SK-N-SH (cell line): ENCODE data around the gene SEMA4D. TPM values are rescaled to one million over a fixed set of nuclear protein-coding genes. Genes with fewer than 3 reads are reported as not detected.

Experiments
- CTCF ChIA-PET: fragments of 300-600, 350-600 bp; formaldehyde crosslinking; extraction: SDS; loops from one replicate; lab custom pipeline; 2021; lab: Yijun Ruan, JAX
- POLR2A ChIA-PET: fragments of 350-600 bp; sonication (Branson Sonifier 250); formaldehyde crosslinking; extraction: SDS; loops from one replicate; lab custom pipeline; 2020; ENCODE audit warnings: antibody characterized with exemption, inconsistent platforms; lab: Yijun Ruan, JAX
- DNase-seq: peaks from one replicate; pipeline ENCODE4 v3.0.0; 2012
- H2AFZ ChIP-seq: fragments of 200-600 bp; sonication (generic); 2 replicates; pipeline ENCODE4 v1.8.1; 2016; ENCODE audit warnings: antibody characterized with exemption, mild to moderate bottlenecking, low read depth
- H3F3A ChIP-seq: fragments of 200-600 bp; sonication (generic); replicated peaks from 2 replicates; pipeline ENCODE3; 2016; ENCODE audit warnings: antibody characterized with exemption, mild to moderate bottlenecking; ENCODE audit not compliant: insufficient read depth
- H3K27ac ChIP-seq, 2 experiments: fragments of 200-500 bp in 1 of 2; fragments of 200-600 bp in 1 of 2; sonication (Bioruptor generic) in 1 of 2; sonication (generic), shearing (Covaris generic) in 1 of 2; 2 replicates each; pipeline versions ENCODE4 v1.5.1 to v1.6.1; 2014 to 2016; ENCODE audit warnings: low read depth in 2 of 2, inconsistent platforms in 1 of 2, low read length in 1 of 2, mild to moderate bottlenecking in 1 of 2, mixed read lengths in 1 of 2
- H3K27me3 ChIP-seq: fragments of 200-600 bp; sonication (generic), shearing (Covaris generic); 2 replicates; pipeline ENCODE4 v1.6.1; 2016; ENCODE audit warnings: mixed run types; ENCODE audit not compliant: insufficient read depth
- H3K36me3 ChIP-seq, 2 experiments: fragments of 200-500 bp in 1 of 2; fragments of 200-600 bp in 1 of 2; sonication (Bioruptor generic) in 1 of 2; sonication (generic) in 1 of 2; replicated peaks in 1 of 2; 2 replicates each; pipeline versions ENCODE3 to v1.5.1; 2014 to 2016; ENCODE audit warnings: low read length in 1 of 2, mild to moderate bottlenecking in 1 of 2; ENCODE audit not compliant: insufficient read depth in 2 of 2, control insufficient read depth in 1 of 2
- H3K4me1 ChIP-seq, 2 experiments: fragments of 200-500 bp in 1 of 2; fragments of 200-600 bp in 1 of 2; sonication (Bioruptor generic) in 1 of 2; sonication (generic), shearing (Covaris generic) in 1 of 2; 2 replicates each; pipeline versions ENCODE4 v1.5.1 to v1.6.1; 2014 to 2016; ENCODE audit warnings: low read depth in 1 of 2, low read length in 1 of 2, mixed run types in 1 of 2; ENCODE audit not compliant: insufficient read depth in 2 of 2, control insufficient read depth in 1 of 2
- H3K4me2 ChIP-seq: fragments of 200-600 bp; sonication (generic), shearing (Covaris generic); 2 replicates; pipeline ENCODE4 v1.6.1; 2017; ENCODE audit warnings: mixed run types
- H3K4me3 ChIP-seq, 2 experiments: fragments of 200-500 bp in 1 of 2; fragments of 200-600 bp in 1 of 2; sonication (Bioruptor generic) in 1 of 2; sonication (generic), shearing (Covaris generic) in 1 of 2; 2 replicates each; pipeline versions ENCODE4 v1.5.1 to v1.8.1; 2014 to 2016; ENCODE audit warnings: low read depth in 2 of 2, inconsistent platforms in 1 of 2, low read length in 1 of 2, mild to moderate bottlenecking in 1 of 2, mixed read lengths in 1 of 2, moderate library complexity in 1 of 2
- H3K79me2 ChIP-seq: fragments of 200-600 bp; sonication (generic); 2 replicates; pipeline ENCODE4 v1.8.1; 2017; ENCODE audit warnings: mild to moderate bottlenecking; ENCODE audit not compliant: insufficient read depth
- H3K9ac ChIP-seq: fragments of 200-600 bp; sonication (generic); 2 replicates; pipeline ENCODE4 v1.6.1; 2017; ENCODE audit warnings: mixed run types
- H3K9me2 ChIP-seq: fragments of 200-600 bp; sonication (generic); 2 replicates; pipeline ENCODE4 v1.6.1; 2017; ENCODE audit warnings: mixed run types
- H3K9me3 ChIP-seq: fragments of 200-600 bp; sonication (generic); 2 replicates; pipeline ENCODE4 v1.6.1; 2017; ENCODE audit warnings: mixed run types, mild to moderate bottlenecking, moderate library complexity
- H4K20me1 ChIP-seq: fragments of 200-600 bp; sonication (generic); 2 replicates; pipeline ENCODE4 v1.6.1; 2017; ENCODE audit warnings: mild to moderate bottlenecking, mixed run types; ENCODE audit not compliant: insufficient read depth
- CHD2 ChIP-seq: fragments of 150-350 bp; IDR thresholded peaks from 2 replicates; pipeline ENCODE4 v1.6.1; 2018; ENCODE audit warnings: low read length; ENCODE audit not compliant: partially characterized antibody
- ELF1 ChIP-seq: IDR thresholded peaks from 2 replicates; pipeline ENCODE4 v1.4.0; 2012
- EP300 ChIP-seq, 2 experiments: IDR thresholded peaks; 2 replicates each; pipeline versions ENCODE4 v1.4.0 to v1.6.1; 2012; ENCODE audit warnings: borderline replicate concordance in 1 of 2, low read depth in 1 of 2, low read length in 1 of 2
- EZH2phosphoT487 ChIP-seq: fragments of 200-600 bp; sonication (generic); IDR thresholded peaks from 2 replicates; pipeline ENCODE4 v1.6.1; 2017; ENCODE audit warnings: low read depth, mixed run types, mild to moderate bottlenecking, antibody characterized with exemption, moderate library complexity, borderline replicate concordance
- FOXM1 ChIP-seq: IDR thresholded peaks from 2 replicates; pipeline ENCODE4 v1.4.0; 2012; ENCODE audit warnings: low read depth, mild to moderate bottlenecking
- GABPA ChIP-seq: IDR thresholded peaks from 2 replicates; pipeline ENCODE4 v1.4.0; 2012; ENCODE audit warnings: low read depth, mild to moderate bottlenecking
- GATA2 ChIP-seq: sonication (generic); formaldehyde crosslinking; IDR thresholded peaks from 2 replicates; pipeline ENCODE4 v1.5.0; 2020; ENCODE audit warnings: mild to moderate bottlenecking, missing genetic modification reagents
- JUND ChIP-seq: IDR thresholded peaks from 2 replicates; pipeline ENCODE4 v1.4.0; 2012
- MEF2A ChIP-seq: IDR thresholded peaks from 2 replicates; pipeline ENCODE4 v1.4.0; 2012; ENCODE audit warnings: low read depth, borderline replicate concordance
- NRF1 ChIP-seq: IDR thresholded peaks from 2 replicates; pipeline ENCODE4 v1.6.1; 2012; ENCODE audit warnings: low read depth, mild to moderate bottlenecking, low read length
- POLR2AphosphoS5 ChIP-seq: IDR thresholded peaks from 2 replicates; pipeline ENCODE4 v1.6.1; 2012; ENCODE audit warnings: low read depth, low read length
- RAD21 ChIP-seq: IDR thresholded peaks from 2 replicates; pipeline ENCODE4 v1.6.1; 2012; ENCODE audit warnings: mild to moderate bottlenecking, low read length
- REST ChIP-seq: IDR thresholded peaks from 2 replicates; pipeline ENCODE4 v1.6.1; 2012; ENCODE audit warnings: mild to moderate bottlenecking, low read depth, low read length, moderate library complexity
- RFX5 ChIP-seq: IDR thresholded peaks from 2 replicates; pipeline ENCODE4 v1.6.1; 2012; ENCODE audit warnings: mild to moderate bottlenecking, improper control_type of control experiment, low read length
- RXRA ChIP-seq: IDR thresholded peaks from 2 replicates; pipeline ENCODE4 v1.4.0; 2012; ENCODE audit warnings: low read depth, mild to moderate bottlenecking, borderline replicate concordance
- TCF12 ChIP-seq: IDR thresholded peaks from 2 replicates; pipeline ENCODE4 v1.4.0; 2012
- TEAD4 ChIP-seq: IDR thresholded peaks from 2 replicates; pipeline ENCODE4 v1.4.0; 2012; ENCODE audit warnings: mild to moderate bottlenecking, borderline replicate concordance; ENCODE audit not compliant: insufficient read depth
- USF2 ChIP-seq: fragments of 150-350 bp; IDR thresholded peaks from 2 replicates; pipeline ENCODE4 v1.6.1; 2017; ENCODE audit warnings: antibody characterized with exemption, low read length, low read depth, borderline replicate concordance
- YY1 ChIP-seq: IDR thresholded peaks from 2 replicates; pipeline ENCODE4 v1.4.0; 2012; ENCODE audit warnings: low read depth, mild to moderate bottlenecking
- WGBS: methylation state at CpG from one replicate; pipeline ENCODE4 v1.1.6; 2017; ENCODE audit warnings: low lambda C conversion rate; 5-methylcytosine and 5-hydroxymethylcytosine counted together
- polyA plus RNA-seq, 3 experiments: library from polyadenylated mRNA; depleted of rRNA; stranded (reverse); fragments of >200 nt; gene quantifications; 2 replicates each; pipeline ENCODE4 v1.2.3, GENCODE V29; 2012
- TF ChIP-seq, protein P1 (sequence below): IDR thresholded peaks from 2 replicates; pipeline ENCODE4; 2012
- TF ChIP-seq, protein P2 (sequence below): IDR thresholded peaks from 2 replicates; pipeline ENCODE4 v1.4.0; 2012; ENCODE audit warnings: low read depth

SEMA4D gene
- polyA plus RNA-seq, 1 of the 3 experiments (the other 2 are of a cell fraction), result 4.8 TPM

DNA sequence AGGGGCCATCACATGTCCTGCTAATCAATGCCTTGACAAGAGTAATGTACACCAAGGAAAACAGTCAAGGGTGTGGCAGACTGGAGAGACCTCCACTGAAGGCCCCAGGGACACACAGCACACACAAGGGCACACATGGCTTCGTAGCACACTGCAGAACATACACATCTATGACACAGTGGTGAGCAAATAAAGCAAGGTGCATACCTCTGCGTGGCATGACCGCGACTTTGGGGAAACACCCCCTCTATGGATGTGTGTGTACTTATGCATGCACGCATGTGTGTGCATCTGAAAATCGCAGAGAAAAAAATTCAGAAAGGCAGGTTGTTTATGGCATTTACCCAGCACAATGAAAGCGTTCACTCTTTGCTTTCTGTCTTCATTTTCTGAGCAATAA is 20.5 kb downstream of the SEMA4D start (continued):
- TF ChIP-seq NRF1, result no peak
- TF ChIP-seq RXRA, result no peak

- Histone ChIP-seq H3F3A (peaks cover 11% of the 10 kb centered on the region), H3K9ac (no peak overlapping the region), H4K20me1 (no peaks in the 10 kb centered on the region), H3K27ac (no peak overlapping the region), H2AFZ (no peak overlapping the region), H3K9me2 (no peaks in the 10 kb centered on the region), H3K79me2 (no peaks in the 10 kb centered on the region), H3K9me3 (no peaks in the 10 kb centered on the region), H3K4me1 (peaks cover 5 to 35% of the 10 kb centered on the region in 2 experiments; a peak in 2 of 4 replicates), H3K27me3 (no peaks in the 10 kb centered on the region), H3K4me3 (no peak overlapping the region), H3K36me3 (no peaks in the 10 kb centered on the region), H3K4me2 (no peak overlapping the region)
- no peak for DNase-seq
- no peak for TF ChIP-seq EZH2phosphoT487
- TF ChIP-seq USF2, result no peak
- TF ChIP-seq YY1, result no peak
- no peak for TF ChIP-seq CHD2
- no peak for TF ChIP-seq EP300 (IDR thresholded peaks at IDR 0.05; ENCODE audit: borderline replicate concordance in 1 of 2, low read depth in 1 of 2, low read length in 1 of 2)
- TF ChIP-seq, protein P1, sequence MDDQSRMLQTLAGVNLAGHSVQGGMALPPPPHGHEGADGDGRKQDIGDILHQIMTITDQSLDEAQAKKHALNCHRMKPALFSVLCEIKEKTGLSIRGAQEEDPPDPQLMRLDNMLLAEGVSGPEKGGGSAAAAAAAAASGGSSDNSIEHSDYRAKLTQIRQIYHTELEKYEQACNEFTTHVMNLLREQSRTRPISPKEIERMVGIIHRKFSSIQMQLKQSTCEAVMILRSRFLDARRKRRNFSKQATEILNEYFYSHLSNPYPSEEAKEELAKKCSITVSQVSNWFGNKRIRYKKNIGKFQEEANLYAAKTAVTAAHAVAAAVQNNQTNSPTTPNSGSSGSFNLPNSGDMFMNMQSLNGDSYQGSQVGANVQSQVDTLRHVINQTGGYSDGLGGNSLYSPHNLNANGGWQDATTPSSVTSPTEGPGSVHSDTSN, result no peak
- TF ChIP-seq JUND, result no peak
- TF ChIP-seq TCF12, result no peak
- TF ChIP-seq MEF2A, result no peak
- no peak for TF ChIP-seq ELF1
- TF ChIP-seq REST, result no peak
- TF ChIP-seq GATA2 (CRISPR knock-in tag), result no peak
- TF ChIP-seq, protein P2, sequence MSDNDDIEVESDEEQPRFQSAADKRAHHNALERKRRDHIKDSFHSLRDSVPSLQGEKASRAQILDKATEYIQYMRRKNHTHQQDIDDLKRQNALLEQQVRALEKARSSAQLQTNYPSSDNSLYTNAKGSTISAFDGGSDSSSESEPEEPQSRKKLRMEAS, result no peak
- TF ChIP-seq POLR2AphosphoS5, result no peak
- TF ChIP-seq GABPA, result no peak
- no peak for TF ChIP-seq RFX5
- no peak for TF ChIP-seq FOXM1
- TF ChIP-seq TEAD4, result no peak
- TF ChIP-seq RAD21, result no peak
- POLR2A ChIA-PET, result no interaction called here
- CTCF ChIA-PET, result no interaction called here
- 89% methylated on average over 7 of the region's 7 CpGs for WGBS
Observed at GRCh38 chr9:89476546-89476945, 21.4 kb downstream of the SEMA4D start.
